ENCODE results near the gene TNK2. TPM values are rescaled to one million over a fixed set of nuclear protein-coding genes. Genes with fewer than 3 reads are reported as not detected.

Gene TNK2
- total RNA-seq, 1 experiment from 2014 or later: 18.2 TPM

- H3K36me3 ChIP-seq (ENCODE audit: insufficient read depth, low read length, poor library complexity, severe bottlenecking): no peaks in the 10 kb centered on the region
- H3K4me1 ChIP-seq (ENCODE audit: insufficient read depth, low read length, poor library complexity, severe bottlenecking): no peaks in the 10 kb centered on the region
- CTCF ChIA-PET: interaction anchor here (0.8 kb wide), 1 partner anchor 40 kb away, joined by 6 read pairs; no protein-coding TSS in a partner anchor
- intact Hi-C loops (cut with micrococcal nuclease; ENCODE audit: unreplicated experiment): no loop called here
- POLR2A ChIA-PET (ENCODE audit: low non-redundant PET): no interaction called here
- no peaks in the 10 kb centered on the region for H3K27me3 ChIP-seq (replicated peaks; ENCODE audit: insufficient read depth, low read depth, low read length, poor library complexity)
- no peak for DNase-seq (ENCODE audit: low spot score)
- no TSS peak for BruUV-seq (replicated peaks)
- no peaks in the 10 kb centered on the region for H3K9me3 ChIP-seq (ENCODE audit: low read depth, low read length, poor library complexity, severe bottlenecking)
- TF ChIP-seq, protein P1, sequence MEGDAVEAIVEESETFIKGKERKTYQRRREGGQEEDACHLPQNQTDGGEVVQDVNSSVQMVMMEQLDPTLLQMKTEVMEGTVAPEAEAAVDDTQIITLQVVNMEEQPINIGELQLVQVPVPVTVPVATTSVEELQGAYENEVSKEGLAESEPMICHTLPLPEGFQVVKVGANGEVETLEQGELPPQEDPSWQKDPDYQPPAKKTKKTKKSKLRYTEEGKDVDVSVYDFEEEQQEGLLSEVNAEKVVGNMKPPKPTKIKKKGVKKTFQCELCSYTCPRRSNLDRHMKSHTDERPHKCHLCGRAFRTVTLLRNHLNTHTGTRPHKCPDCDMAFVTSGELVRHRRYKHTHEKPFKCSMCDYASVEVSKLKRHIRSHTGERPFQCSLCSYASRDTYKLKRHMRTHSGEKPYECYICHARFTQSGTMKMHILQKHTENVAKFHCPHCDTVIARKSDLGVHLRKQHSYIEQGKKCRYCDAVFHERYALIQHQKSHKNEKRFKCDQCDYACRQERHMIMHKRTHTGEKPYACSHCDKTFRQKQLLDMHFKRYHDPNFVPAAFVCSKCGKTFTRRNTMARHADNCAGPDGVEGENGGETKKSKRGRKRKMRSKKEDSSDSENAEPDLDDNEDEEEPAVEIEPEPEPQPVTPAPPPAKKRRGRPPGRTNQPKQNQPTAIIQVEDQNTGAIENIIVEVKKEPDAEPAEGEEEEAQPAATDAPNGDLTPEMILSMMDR (conservative IDR thresholded peaks at IDR 0.05; ENCODE audit: low read depth, low read length): no peak
- TF ChIP-seq EZH2 (IDR thresholded peaks at IDR 0.05; ENCODE audit: borderline replicate concordance, low read depth, low read length, poor library complexity, severe bottlenecking): no peak
- no peak overlapping the region for H3K27ac ChIP-seq (ENCODE audit: low read depth, low read length, poor library complexity, severe bottlenecking)
- H3K4me3 ChIP-seq (ENCODE audit: low read depth, low read length, poor library complexity, severe bottlenecking): no peak overlapping the region
Observed at GRCh38 chr3:195822131-195822696, 86.1 kb downstream of the TNK2 start.

DNA sequence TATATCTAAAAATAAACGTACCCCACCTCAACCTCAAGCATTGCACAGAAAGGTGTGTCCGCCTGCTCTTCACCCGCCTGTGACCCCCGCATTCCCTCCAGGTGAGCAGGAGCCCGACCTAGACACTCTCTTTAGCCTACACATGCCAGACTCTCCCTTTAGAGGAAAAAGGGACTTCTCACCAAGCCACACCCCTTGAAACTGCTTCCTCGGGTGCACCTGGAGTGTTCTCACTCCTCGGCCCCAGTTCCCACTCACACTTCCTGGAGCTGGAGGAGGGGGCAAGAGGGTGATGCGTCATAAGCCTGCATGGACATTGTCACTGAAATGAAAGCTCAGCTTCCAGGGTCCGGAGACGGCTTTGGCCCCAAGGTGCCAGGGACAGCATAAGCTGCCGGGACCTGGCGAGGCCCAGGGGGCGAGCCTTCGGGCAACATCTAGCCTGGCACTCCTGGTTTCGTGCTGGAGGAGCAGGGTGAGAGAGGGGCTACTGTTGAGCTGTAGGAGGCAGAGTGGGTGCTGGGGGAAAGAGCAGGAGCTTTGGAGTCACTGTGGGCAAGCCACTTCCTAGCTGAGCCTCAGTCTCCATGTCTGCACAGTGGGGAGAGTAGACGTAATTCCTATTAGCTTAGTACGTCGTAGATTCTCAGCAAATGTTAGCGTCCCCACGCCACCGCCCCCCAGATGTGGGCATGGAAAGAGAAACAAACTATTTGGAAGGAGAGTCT is 86.8 kb downstream of the TNK2 start:
- intact Hi-C loops (cut with micrococcal nuclease; ENCODE audit: unreplicated experiment): no loop called here
- ChIA-PET CTCF (no interaction called here), POLR2A (ENCODE audit: low non-redundant PET) (no interaction called here)
- BruUV-seq (replicated peaks): no TSS peak
- no peak for TF ChIP-seq EZH2 (IDR thresholded peaks at IDR 0.05; ENCODE audit: borderline replicate concordance, low read depth, low read length, poor library complexity, severe bottlenecking)
- TF ChIP-seq, protein P1 (conservative IDR thresholded peaks at IDR 0.05; ENCODE audit: low read depth, low read length): no peak
- H3K27ac ChIP-seq (ENCODE audit: low read depth, low read length, poor library complexity, severe bottlenecking): no peak overlapping the region
- DNase-seq (ENCODE audit: low spot score): no peak
- H3K36me3 ChIP-seq (ENCODE audit: insufficient read depth, low read length, poor library complexity, severe bottlenecking): no peaks in the 10 kb centered on the region
- H3K9me3 ChIP-seq (ENCODE audit: low read depth, low read length, poor library complexity, severe bottlenecking): no peaks in the 10 kb centered on the region
- H3K4me3 ChIP-seq (ENCODE audit: low read depth, low read length, poor library complexity, severe bottlenecking): no peak overlapping the region
- H3K27me3 ChIP-seq (replicated peaks; ENCODE audit: insufficient read depth, low read depth, low read length, poor library complexity): no peaks in the 10 kb centered on the region
- H3K4me1 ChIP-seq (ENCODE audit: insufficient read depth, low read length, poor library complexity, severe bottlenecking): no peaks in the 10 kb centered on the region

- Histone ChIP-seq H3K4me1 (ENCODE audit: insufficient read depth, low read length, poor library complexity, severe bottlenecking) (no peaks in the 10 kb centered on the region), H3K27me3 (replicated peaks; ENCODE audit: insufficient read depth, low read depth, low read length, poor library complexity) (no peaks in the 10 kb centered on the region), H3K4me3 (ENCODE audit: low read depth, low read length, poor library complexity, severe bottlenecking) (no peak overlapping the region), H3K9me3 (ENCODE audit: low read depth, low read length, poor library complexity, severe bottlenecking) (no peaks in the 10 kb centered on the region), H3K36me3 (ENCODE audit: insufficient read depth, low read length, poor library complexity, severe bottlenecking) (no peaks in the 10 kb centered on the region), H3K27ac (ENCODE audit: low read depth, low read length, poor library complexity, severe bottlenecking) (no peak overlapping the region)
- DNase-seq (ENCODE audit: low spot score): no peak
- no TSS peak for BruUV-seq (replicated peaks)
- intact Hi-C loops (cut with micrococcal nuclease; ENCODE audit: unreplicated experiment): no loop called here
- no peak for TF ChIP-seq EZH2 (IDR thresholded peaks at IDR 0.05; ENCODE audit: borderline replicate concordance, low read depth, low read length, poor library complexity, severe bottlenecking)
- TF ChIP-seq, protein P1 (conservative IDR thresholded peaks at IDR 0.05; ENCODE audit: low read depth, low read length): no peak
- POLR2A ChIA-PET (ENCODE audit: low non-redundant PET): no interaction called here
- CTCF ChIA-PET: interaction anchor here (0.6 kb wide), 1 partner anchor 692 kb away, joined by 3 read pairs; no protein-coding TSS in a partner anchor
Observed at GRCh38 chr3:195820901-195821300, 87.5 kb downstream of the TNK2 start.

All from A673 (cell line).